HUES6 (cell line): ENCODE data around the gene TOP3B.

Experiments used
- H3K27ac ChIP-seq: 2 replicates; pipeline ENCODE4 v1.7.0; 2013; ENCODE audit warnings: low read depth, mild to moderate bottlenecking, low read length, inconsistent platforms
- H3K27me3 ChIP-seq: 2 replicates; pipeline ENCODE4 v1.6.1; 2013; ENCODE audit warnings: low read length; ENCODE audit not compliant: control insufficient read depth, insufficient read depth
- H3K36me3 ChIP-seq: 2 replicates; pipeline ENCODE4 v1.6.1; 2013; ENCODE audit warnings: low read length; ENCODE audit not compliant: control insufficient read depth, insufficient read depth
- H3K4me1 ChIP-seq: 2 replicates; pipeline ENCODE4 v1.6.1; 2013; ENCODE audit warnings: low read length; ENCODE audit not compliant: control insufficient read depth, insufficient read depth
- H3K4me3 ChIP-seq: 2 replicates; pipeline ENCODE4 v1.5.1; 2013; ENCODE audit warnings: low read depth, low read length
- H3K9ac ChIP-seq: one replicate; pipeline ENCODE4 v1.6.1; 2013; ENCODE audit warnings: mild to moderate bottlenecking, low read length
- H3K9me3 ChIP-seq: 2 replicates; pipeline ENCODE4 v1.6.1; 2013; ENCODE audit warnings: low read depth, low read length; ENCODE audit not compliant: control insufficient read depth, insufficient read depth

The TOP3B gene

DNA sequence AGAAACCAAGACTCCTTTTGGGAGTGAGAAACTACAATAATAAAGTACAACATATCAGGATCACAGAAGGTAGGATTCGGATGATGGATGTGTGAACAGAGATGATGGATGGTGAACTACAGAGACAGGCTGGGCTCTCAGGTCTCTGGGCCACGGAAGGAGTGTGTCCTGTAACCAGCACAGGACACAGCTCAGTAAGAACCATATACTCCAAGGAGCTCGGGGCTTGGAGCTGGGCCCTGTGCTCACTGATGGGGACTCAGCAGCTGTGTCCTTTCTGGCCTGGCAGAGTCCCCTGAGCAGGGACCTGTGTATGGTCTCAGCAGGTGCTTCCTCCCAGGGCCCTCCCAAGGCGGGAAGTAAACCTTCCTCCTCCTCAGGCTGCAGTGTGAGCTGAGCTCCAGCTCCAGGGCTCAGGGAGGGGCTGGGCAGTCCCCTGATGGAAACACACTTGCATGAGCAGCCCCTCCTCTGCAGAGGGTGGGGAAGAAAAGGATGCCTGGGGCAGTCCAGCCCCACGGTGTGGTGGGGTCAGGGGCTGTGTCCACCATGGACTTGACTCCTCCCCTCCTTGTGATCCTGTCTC is 39.8 kb upstream of the TOP3B start:
- no peaks in the 10 kb centered on the region for H3K36me3 ChIP-seq
- H3K4me3 ChIP-seq, result no peak overlapping the region
- no peak overlapping the region for H3K9ac ChIP-seq
- peaks cover 90% of the 10 kb centered on the region for H3K27me3 ChIP-seq
- H3K27ac ChIP-seq, result no peak overlapping the region
- peaks cover 29% of the 10 kb centered on the region for H3K4me1 ChIP-seq
- no peaks in the 10 kb centered on the region for H3K9me3 ChIP-seq

DNA sequence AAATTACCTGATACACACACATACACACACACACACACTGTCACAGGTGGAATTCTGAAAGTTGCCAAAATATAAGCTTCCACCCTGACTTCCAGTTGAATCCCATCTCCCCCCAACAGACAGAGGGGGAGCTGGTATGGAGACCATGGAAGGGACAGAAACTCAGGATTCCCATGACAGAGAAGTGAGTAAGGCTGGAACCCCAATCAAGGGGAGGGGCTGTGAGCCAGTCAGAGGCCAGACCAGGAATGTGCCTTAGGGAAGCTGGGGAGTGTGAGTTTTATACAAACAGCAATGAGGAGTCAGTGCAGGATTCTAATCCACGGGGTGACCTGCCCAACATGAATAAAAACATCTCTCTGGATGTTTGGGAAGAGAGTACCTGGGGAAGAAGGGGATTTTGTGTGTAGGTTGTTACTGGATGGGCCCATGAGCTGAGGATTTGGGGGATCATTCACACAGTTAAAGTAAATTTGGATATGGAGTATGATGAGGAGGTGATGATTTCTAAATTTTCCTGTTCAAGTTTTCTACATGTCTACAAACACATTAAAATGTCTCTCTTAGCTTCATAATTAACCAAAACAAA is 38.7 kb upstream of the TOP3B start:
- no peak overlapping the region for H3K9ac ChIP-seq
- no peak overlapping the region for H3K4me3 ChIP-seq
- peaks cover 92% of the 10 kb centered on the region for H3K27me3 ChIP-seq
- no peak overlapping the region for H3K27ac ChIP-seq
- H3K4me1 ChIP-seq, result peaks cover 29% of the 10 kb centered on the region
- H3K36me3 ChIP-seq, result no peaks in the 10 kb centered on the region
- no peaks in the 10 kb centered on the region for H3K9me3 ChIP-seq

DNA sequence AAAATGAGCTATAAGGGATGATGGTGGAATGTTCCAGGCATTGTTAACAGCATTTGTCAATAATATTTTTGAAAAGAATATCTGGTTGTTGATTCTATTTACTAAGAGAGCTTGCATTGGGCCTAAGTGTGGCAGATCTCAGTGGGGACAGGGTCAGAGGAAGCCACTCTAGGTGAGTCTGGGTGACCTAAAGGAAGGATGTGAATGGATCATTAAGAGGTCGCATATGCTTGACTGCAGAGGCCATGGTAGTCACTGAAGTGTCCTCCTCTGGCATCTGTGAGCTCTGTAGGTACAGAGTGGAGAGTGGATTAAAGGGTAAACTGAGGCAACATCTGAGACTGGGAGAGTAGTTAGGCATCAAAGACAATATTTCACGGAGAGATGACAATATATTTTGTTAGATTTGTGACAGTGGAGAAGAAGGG is 37.9 kb upstream of the TOP3B start:
- no peak overlapping the region for H3K27ac ChIP-seq
- no peak overlapping the region for H3K9ac ChIP-seq
- no peaks in the 10 kb centered on the region for H3K36me3 ChIP-seq
- H3K4me1 ChIP-seq, result peaks cover 23% of the 10 kb centered on the region
- H3K9me3 ChIP-seq, result no peaks in the 10 kb centered on the region
- peaks cover 90% of the 10 kb centered on the region; the same call in 1 of the 2 replicates for H3K27me3 ChIP-seq
- H3K4me3 ChIP-seq, result no peak overlapping the region

DNA sequence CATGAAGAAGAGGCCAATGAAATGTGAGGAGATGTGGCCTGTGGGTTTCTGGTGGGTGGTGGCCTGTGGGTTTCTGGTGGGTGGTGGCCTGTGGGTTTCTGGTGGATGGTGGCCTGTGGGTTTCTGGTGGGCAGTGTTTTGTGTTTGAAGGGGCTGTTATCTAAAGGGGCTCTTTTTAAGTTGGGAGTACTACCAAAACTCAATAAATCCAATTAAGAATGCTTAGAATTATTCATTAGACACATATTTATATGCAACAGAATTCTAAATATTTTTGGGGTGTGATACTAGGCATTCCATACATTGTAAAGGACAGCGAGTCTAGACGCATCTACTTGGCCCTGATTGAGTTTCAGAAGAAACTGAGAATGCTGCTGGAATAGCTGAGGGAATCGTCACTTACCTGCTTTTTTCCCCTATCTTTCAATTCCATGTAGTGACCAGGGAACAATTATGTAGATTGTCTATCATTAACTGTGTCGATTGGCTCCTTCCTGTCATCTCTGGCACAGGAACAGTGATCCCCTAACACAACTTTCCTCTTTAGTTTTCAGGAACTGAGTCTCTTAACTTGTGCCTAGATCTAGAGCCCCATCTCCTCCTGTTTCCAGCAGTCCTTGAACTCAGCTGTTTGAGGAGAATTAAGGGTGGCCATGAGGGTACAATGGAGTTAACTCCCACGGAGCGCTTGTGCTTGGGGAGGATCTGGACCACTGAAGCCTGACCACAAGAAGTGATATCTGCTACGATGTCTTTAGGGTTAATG is 37.3 kb upstream of the TOP3B start:
- no peaks in the 10 kb centered on the region for H3K36me3 ChIP-seq
- H3K9me3 ChIP-seq, result no peaks in the 10 kb centered on the region
- H3K9ac ChIP-seq, result no peak overlapping the region
- H3K4me3 ChIP-seq, result no peak overlapping the region
- peaks cover 88% of the 10 kb centered on the region; the same call in 1 of the 2 replicates for H3K27me3 ChIP-seq
- H3K27ac ChIP-seq, result no peak overlapping the region
- H3K4me1 ChIP-seq, result peaks cover 22% of the 10 kb centered on the region

DNA sequence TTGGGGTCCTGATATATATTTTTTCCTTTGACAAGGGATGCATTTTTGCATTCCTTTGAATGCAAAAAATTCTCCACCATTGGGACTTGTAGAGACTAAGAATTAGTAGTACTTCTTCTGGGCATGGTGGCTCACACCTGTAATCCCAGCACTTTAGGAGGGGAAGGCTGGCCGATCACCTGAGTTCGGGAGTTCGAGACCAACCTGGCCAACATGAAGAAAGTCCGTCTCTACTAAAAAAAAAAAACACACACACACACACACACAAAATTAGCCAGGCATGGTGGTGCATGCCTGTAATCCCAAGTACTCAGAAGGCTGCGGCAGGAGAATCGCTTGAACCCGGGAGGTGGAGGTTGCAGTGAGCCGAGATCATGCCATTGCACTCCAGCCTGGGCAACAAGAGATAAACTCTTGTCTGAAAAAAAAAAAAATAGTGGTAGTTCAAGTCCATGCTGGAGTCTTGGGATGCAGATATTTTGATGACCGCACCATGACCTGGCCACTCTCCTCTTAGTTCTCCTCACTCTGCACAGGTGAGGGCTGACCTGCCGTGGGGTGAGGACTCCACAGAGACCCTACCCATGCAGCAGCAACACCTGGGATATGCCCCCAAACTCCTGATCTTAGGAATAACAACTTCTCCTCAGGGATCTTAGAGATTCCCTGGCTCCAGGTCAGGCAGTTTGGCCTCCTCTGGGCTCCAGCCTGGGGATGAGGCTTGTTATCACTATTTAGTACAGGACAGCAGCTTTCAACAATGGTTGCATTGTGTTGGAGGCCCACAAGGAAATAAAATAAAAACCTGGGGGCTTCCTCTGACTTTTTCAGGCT is 36.5 kb upstream of the TOP3B start:
- Histone ChIP-seq H3K9me3 (no peaks in the 10 kb centered on the region), H3K27me3 (peaks cover 89% of the 10 kb centered on the region; the same call in 1 of the 2 replicates), H3K36me3 (no peaks in the 10 kb centered on the region), H3K4me3 (no peak overlapping the region), H3K4me1 (peaks cover 22% of the 10 kb centered on the region), H3K27ac (no peak overlapping the region), H3K9ac (no peak overlapping the region)

DNA sequence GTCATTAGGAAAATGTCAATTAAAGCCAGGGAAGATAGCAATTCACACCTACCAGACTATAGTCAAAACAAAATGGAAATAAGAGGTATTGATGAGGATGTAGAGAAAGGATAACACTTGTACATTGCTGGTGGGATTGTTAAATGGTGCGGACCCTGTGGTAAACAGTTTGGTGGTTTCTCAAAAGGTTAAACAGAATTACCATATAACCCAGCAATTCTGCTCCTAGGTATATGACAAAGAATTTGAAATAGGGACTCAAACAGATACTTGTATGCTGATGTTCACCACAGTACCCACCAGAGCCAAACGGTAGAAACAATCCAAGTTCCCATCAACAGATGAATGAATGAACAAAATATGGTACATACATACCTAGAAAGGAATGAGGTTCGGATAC is 33.0 kb upstream of the TOP3B start:
- Histone ChIP-seq H3K4me1 (peaks cover 12% of the 10 kb centered on the region), H3K9me3 (peaks cover 4% of the 10 kb centered on the region), H3K9ac (no peak overlapping the region), H3K4me3 (no peak overlapping the region), H3K27ac (no peak overlapping the region), H3K27me3 (peaks cover 81% of the 10 kb centered on the region), H3K36me3 (no peaks in the 10 kb centered on the region)

DNA sequence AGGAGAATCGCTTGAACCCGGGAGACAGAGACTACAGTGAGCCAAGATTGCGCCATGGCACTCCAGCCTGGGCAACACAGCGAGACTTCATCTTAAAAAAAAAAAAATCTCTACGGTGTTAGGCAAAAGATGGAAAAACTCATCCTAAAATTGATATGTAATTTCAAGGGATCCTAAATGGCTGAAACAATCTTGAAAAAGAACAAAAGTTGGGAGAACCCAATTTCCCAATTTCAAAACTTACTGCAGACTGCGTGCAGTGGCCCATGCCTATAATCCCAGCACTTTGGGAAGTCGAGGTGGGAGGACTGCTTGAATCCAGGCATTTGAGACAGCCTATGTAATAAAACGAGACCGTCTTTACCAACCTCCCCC is 31.7 kb upstream of the TOP3B start:
- Histone ChIP-seq H3K36me3 (no peaks in the 10 kb centered on the region), H3K9me3 (peaks cover 4% of the 10 kb centered on the region), H3K4me1 (peaks cover 11% of the 10 kb centered on the region), H3K27ac (no peak overlapping the region), H3K4me3 (no peak overlapping the region), H3K27me3 (peaks cover 81% of the 10 kb centered on the region), H3K9ac (no peak overlapping the region)

DNA sequence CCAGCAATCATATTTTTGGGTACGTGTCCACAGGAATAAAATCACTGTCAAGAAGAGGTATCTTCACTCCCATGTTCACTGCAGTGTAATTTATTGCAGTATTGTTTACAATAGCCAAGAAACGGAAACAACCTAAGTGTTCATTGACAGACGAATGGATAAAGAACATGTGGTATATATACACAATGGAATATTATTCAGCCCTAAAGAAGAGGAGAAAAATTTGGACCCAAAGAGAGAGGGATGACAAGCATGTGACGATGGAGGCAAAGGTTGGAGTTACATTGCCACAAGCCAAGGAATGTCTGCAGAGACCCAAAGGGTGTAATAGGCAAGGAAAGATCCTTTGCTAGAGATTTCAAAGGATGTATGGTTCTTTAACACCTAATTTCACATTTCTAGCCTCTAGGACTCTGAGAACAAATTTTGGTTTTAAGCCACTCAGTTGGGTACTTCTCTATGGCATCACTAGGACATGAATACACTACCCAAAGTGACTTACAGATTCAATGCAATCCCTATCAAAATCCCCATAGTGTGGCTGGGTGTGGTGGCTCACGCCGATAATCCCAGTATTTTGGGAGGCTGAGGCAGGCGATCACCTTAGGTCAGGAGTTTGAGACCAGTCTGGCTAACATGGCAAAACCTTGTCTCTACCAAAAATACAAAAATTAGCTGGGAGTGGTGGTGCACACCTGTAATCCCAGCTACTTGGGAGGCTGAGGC is 31.1 kb upstream of the TOP3B start:
- Histone ChIP-seq H3K36me3 (no peaks in the 10 kb centered on the region), H3K4me1 (peaks cover 6% of the 10 kb centered on the region; the same call in 1 of the 2 replicates), H3K27ac (no peak overlapping the region), H3K27me3 (peaks cover 81% of the 10 kb centered on the region), H3K4me3 (no peak overlapping the region), H3K9me3 (peaks cover 4% of the 10 kb centered on the region), H3K9ac (no peak overlapping the region)

DNA sequence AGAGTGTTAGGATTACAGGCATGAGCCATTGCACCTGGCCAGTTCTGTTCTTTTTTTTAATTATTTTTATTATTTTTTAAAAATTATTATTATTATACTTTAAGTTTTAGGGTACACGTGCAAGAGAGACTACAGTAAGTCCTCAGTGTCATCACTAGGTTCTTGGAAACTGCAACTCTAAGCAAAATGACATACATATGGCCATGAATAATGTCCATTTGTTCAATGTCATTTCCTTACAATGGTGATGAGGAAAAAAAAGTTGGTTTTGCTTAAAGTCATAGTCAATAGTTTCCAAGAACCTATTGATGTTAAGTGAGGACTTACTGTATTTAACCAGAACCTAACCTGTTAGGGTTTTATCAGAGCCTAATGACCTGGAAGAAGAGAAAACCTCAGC is 29.4 kb upstream of the TOP3B start:
- Histone ChIP-seq H3K9ac (no peak overlapping the region), H3K9me3 (peaks cover 4% of the 10 kb centered on the region), H3K27ac (no peak overlapping the region), H3K27me3 (peaks cover 81% of the 10 kb centered on the region), H3K4me1 (no peaks in the 10 kb centered on the region), H3K36me3 (no peaks in the 10 kb centered on the region), H3K4me3 (no peak overlapping the region)

DNA sequence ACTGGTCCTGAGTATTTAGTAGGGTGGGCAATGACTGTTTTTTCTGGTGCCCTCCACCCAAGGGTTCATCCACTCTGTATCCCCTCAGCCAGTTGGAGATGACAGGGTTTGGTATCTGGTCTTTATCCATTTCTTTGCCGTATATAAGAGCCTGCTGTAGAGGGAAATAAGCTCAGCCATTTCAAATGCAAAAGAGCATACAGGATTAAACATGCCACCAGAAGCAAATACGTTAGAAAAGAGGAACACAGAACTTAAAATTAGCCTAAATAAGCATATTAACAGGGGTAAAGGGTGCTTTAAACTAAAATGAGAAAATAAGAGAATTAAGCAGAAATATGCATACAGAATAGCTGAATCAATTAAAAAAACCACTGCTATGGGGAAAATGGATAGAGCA is 27.8 kb upstream of the TOP3B start:
- Histone ChIP-seq H3K36me3 (no peaks in the 10 kb centered on the region), H3K4me1 (no peaks in the 10 kb centered on the region), H3K9ac (no peak overlapping the region), H3K9me3 (peaks cover 4% of the 10 kb centered on the region), H3K27me3 (peaks cover 85% of the 10 kb centered on the region), H3K27ac (no peak overlapping the region), H3K4me3 (no peak overlapping the region)
